Medulla oblongata (tissue), 1 donor: ENCODE results near the gene CDH13.
A peak's percentile ranks its signal among the peaks of the same experiment; 100 is the strongest.

Experiments used
- DNase-seq: peaks from one replicate; pipeline ENCODE4 v3.0.0-alpha.2; 2015; ENCODE audit errors: extremely low spot score

Gene CDH13

GRCh38 chr16:82651921-82652601, 25.3 kb downstream of the CDH13 start:
- peak; percentile 46 for DNase-seq

- DNase-seq = no peak
Observed at GRCh38 chr16:82652826-82653225, 26.1 kb downstream of the CDH13 start.

GRCh38 chr16:82653550-82654511, 27.1 kb downstream of the CDH13 start:
- DNase-seq = no peak

- no peak for DNase-seq
Observed at GRCh38 chr16:82655072-82655714, 28.4 kb downstream of the CDH13 start.

GRCh38 chr16:82655720-82656490, 29.1 kb downstream of the CDH13 start:
- DNase-seq = no peak

GRCh38 chr16:82657239-82657638, 30.5 kb downstream of the CDH13 start:
- no peak for DNase-seq

- no peak for DNase-seq
Observed at GRCh38 chr16:82657786-82658185, 31.0 kb downstream of the CDH13 start.

- DNase-seq = no peak
Observed at GRCh38 chr16:82658796-82659195, 32.0 kb downstream of the CDH13 start.

GRCh38 chr16:82660075-82660645, 33.4 kb downstream of the CDH13 start:
- DNase-seq = no peak

- DNase-seq = no peak
Observed at GRCh38 chr16:82660966-82661365, 34.2 kb downstream of the CDH13 start.

- DNase-seq = no peak
Observed at GRCh38 chr16:82664181-82664580, 37.4 kb downstream of the CDH13 start.

GRCh38 chr16:82665025-82665424, 38.3 kb downstream of the CDH13 start:
- DNase-seq = no peak

GRCh38 chr16:82667437-82667836, 40.7 kb downstream of the CDH13 start:
- no peak for DNase-seq

- no peak for DNase-seq
Observed at GRCh38 chr16:82668094-82668493, 41.3 kb downstream of the CDH13 start.

GRCh38 chr16:82671741-82672140, 45.0 kb downstream of the CDH13 start:
- no peak for DNase-seq

- DNase-seq = no peak
Observed at GRCh38 chr16:82672676-82673075, 45.9 kb downstream of the CDH13 start.

GRCh38 chr16:82675300-82675699, 48.5 kb downstream of the CDH13 start:
- DNase-seq = no peak

- DNase-seq = no peak
Observed at GRCh38 chr16:82681592-82681991, 54.8 kb downstream of the CDH13 start.

- DNase-seq = no peak
Observed at GRCh38 chr16:82682767-82683166, 56.0 kb downstream of the CDH13 start.

GRCh38 chr16:82684256-82684655, 57.5 kb downstream of the CDH13 start:
- no peak for DNase-seq

- no peak for DNase-seq
Observed at GRCh38 chr16:82685526-82685925, 58.8 kb downstream of the CDH13 start.
